Left ventricle myocardium superior (tissue), 1 donor: ENCODE results near the gene NLK. TPM values are rescaled to one million over a fixed set of nuclear protein-coding genes. Genes with fewer than 3 reads are reported as not detected.
A peak's percentile ranks its signal among the peaks of the same experiment; 100 is the strongest.
"Not testable (repeated sequence)": the region's sequence is repeated elsewhere in the genome, so short reads cannot be mapped to it uniquely, and the experiment has no call there.

Source experiments
- ATAC-seq: fragments of 200-7000 bp; cut with Tn5 transposase; one replicate; pipeline ENCODE4 v1.9.1; 2020; ENCODE audit warnings: mild to moderate bottlenecking, moderate library complexity
- DNase-seq: peaks from one replicate; pipeline ENCODE4 v3.0.0-alpha.2; 2020
- intact Hi-C: fragments of 100-400 bp; cut with micrococcal nuclease; formaldehyde crosslinking; loops from one replicate; pipeline ENCODE4 v1.11.0; 2022
- total RNA-seq: library from RNA; stranded (reverse); fragmentation: NEBNext Ultra II Directional; extraction: Animal tissue kit (Norgen Biotek cat#: 25700); gene quantifications from one replicate; pipeline ENCODE4 v1.2.1, GENCODE V29; 2021
- donor health status: DM: no; HTN: yes; CAD: no; lungs with severe emphysema.

The NLK gene
- total RNA-seq, 1 donor from 2014 or later, result 22.8 TPM

- ATAC-seq (no peak), DNase-seq (no peak)
- intact Hi-C loops, result no loop called here
Measured at GRCh38 chr17:28133562-28133970, 91.1 kb downstream of the NLK start.

DNA sequence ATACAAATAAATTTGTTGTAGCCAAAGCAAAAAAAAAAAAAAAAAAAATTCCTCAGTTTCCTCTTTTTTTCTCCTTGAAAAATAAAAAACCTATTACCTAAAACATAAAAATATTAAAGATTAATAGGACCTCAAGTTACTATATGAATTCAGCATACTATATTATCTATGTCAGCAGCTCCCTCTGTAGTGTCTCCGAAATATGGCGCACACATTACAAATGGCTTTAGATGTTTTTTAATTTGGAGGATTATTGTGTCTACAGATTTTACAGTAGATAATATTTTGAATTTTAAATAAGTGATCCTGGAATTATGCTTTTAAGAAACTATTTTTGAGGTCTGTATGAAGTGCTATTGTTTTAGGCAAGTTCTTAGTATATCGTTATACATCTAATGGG is 94.4 kb downstream of the NLK start:
- ATAC-seq, result no peak
- intact Hi-C loops, result no loop called here
- no peak for DNase-seq

DNA sequence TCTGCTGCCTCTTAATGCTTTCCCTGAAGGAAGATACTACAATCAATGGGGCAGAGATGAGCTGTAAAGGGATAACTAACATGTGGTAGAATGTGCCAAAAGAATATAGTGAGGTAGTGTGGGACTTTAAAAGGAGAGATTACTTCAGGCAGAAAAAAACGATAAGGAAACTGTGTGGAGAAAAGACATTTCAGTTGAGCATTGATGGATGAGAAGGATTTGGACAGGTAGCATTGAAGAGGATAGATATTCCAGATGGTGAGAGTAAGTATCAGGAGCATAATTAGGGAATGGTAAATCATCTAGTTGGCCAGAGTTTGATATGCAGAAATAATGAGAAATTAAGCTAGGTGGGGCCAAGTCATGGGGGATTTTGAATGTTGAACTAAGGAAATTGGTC is 97.3 kb downstream of the NLK start:
- DNase-seq (no peak), ATAC-seq (no peak)
- intact Hi-C loops, result no loop called here

GRCh38 chr17:28141313-28141712 is 98.8 kb downstream of the NLK start:
- intact Hi-C loops, result no loop called here
- DNase-seq, result no peak
- no peak for ATAC-seq

- intact Hi-C loops, result no loop called here
- ATAC-seq (no peak), DNase-seq (no peak)
Measured at GRCh38 chr17:28141773-28142172, 99.3 kb downstream of the NLK start.

DNA sequence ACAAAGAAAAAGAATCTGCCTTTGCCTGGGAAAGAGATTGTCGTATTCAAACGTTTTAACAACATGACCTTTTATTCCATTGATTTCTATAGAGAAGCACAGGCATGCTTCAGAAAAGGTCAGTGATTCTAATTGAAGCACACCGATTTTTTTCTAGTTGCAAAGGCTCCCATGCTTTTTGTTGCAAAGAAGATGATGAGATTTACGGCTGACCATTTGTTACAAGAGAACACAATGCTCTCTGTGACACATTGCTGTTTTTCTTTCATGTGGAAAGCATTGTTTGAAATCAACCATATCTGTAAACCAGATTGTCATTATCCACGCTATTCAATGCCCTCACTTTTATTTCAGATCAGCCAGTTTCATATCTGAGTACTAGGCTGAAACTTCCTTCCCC is 99.8 kb downstream of the NLK start:
- ATAC-seq (peak; percentile 34), DNase-seq (no peak)
- intact Hi-C loops, result no loop called here

GRCh38 chr17:28144019-28144418 is 101.5 kb downstream of the NLK start:
- ATAC-seq, result no peak
- DNase-seq, result no peak
- intact Hi-C loops, result no loop called here

DNA sequence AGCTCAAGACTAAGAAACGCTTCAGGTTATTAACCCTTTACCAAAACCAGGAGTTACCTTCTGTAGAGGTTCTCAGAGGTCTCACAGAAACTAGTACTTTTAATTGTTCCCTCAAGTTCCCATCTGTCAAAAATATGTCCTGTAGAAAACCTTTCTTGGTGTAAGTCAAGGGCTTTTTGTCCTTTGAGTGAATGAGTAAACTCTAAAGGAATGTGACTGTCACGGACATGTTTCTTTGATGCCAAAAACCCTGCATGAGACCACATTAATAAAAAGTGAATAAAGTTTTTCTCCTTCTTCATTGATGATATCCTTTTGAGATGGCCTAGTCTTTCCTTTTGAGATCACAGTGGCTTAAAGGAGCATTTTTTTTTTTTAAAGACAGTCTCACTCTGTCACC is 102.9 kb downstream of the NLK start:
- DNase-seq (no peak), ATAC-seq (no peak)
- intact Hi-C loops, result no loop called here

- DNase-seq, result no peak
- no peak for ATAC-seq
- intact Hi-C loops, result no loop called here
Measured at GRCh38 chr17:28147017-28147416, 104.5 kb downstream of the NLK start.

- intact Hi-C loops, result no loop called here
- no peak for ATAC-seq
- no peak for DNase-seq
Measured at GRCh38 chr17:28151001-28151400, 108.5 kb downstream of the NLK start.

GRCh38 chr17:28154214-28154613 is 111.7 kb downstream of the NLK start:
- intact Hi-C loops, result no loop called here
- no peak for DNase-seq
- ATAC-seq, result no peak

DNA sequence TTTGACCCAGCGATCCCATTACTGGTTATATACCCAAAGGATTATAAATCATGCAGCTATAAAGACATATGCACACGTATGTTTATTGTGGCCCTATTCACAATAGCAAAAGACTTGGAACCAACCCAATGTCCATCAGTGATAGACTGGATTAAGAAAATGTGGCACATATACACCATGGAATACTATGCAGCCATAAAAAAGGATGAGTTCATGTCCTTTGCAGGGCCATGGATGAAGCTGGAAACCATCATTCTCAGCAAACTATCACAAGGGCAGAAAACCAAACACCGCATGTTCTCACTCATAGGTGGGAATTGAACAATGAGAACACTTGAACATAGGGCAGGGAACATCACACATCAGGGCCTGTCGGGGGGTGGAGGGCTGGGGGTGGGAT is 112.9 kb downstream of the NLK start:
- ATAC-seq, intact Hi-C loops, DNase-seq: not testable (repeated sequence)

- intact Hi-C loops, result no loop called here
- DNase-seq (no peak), ATAC-seq (no peak)
Measured at GRCh38 chr17:28159004-28159403, 116.5 kb downstream of the NLK start.

GRCh38 chr17:28159924-28160323 is 117.4 kb downstream of the NLK start:
- DNase-seq (no peak), ATAC-seq (peak; percentile 70)
- intact Hi-C loops, result no loop called here

- no peak for ATAC-seq
- no peak for DNase-seq
- intact Hi-C loops, result no loop called here
Measured at GRCh38 chr17:28160610-28161009, 118.1 kb downstream of the NLK start.

- ATAC-seq (no peak), DNase-seq (no peak)
- intact Hi-C loops, result no loop called here
Measured at GRCh38 chr17:28161311-28161710, 118.8 kb downstream of the NLK start.

- DNase-seq (no peak), ATAC-seq (no peak)
- intact Hi-C loops, result no loop called here
Measured at GRCh38 chr17:28166478-28166877, 124.0 kb downstream of the NLK start.

DNA sequence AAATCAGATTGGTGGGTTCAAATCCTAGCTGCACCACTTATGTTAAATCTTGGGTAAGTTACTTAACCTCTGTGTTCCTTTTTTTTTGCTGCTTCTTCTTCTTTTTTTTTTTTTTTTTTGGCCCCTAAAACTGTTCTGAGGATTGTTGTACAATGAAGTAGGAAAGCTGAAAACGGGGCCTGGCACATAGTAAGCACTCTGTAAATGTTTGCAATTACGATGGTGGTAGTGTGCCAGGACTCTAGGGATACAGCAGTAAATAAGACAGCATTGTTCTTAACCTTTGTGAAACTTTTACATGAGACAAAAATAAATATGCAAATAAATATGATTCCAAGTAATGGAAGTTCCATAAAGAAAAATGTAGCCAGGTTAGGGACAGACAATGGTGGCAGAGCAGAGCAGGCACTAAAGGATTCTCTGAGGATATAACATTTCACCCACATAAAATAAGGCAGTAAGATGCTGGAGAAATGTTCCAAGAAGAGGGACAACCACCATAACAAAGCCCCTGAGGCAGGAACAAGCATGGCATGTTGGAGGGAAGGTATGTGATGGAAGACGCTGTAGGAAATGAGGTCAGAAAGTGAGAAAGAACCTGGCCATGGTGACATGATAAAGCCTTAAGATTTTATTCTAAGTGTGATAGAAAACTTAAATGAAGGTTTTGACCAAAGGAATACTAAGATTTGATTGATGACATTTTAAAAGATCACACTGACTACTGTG is 127.3 kb downstream of the NLK start:
- ATAC-seq (no peak), DNase-seq (no peak)
- intact Hi-C loops, result no loop called here

GRCh38 chr17:28170771-28171170 is 128.3 kb downstream of the NLK start:
- ATAC-seq, result no peak
- intact Hi-C loops, result no loop called here

GRCh38 chr17:28173031-28173561 is 130.6 kb downstream of the NLK start:
- DNase-seq (no peak), ATAC-seq (no peak)
- intact Hi-C loops, result no loop called here

More at GRCh38 chr17:28170771-28171170, 128.3 kb downstream of the NLK start:
- no peak for DNase-seq

DNA sequence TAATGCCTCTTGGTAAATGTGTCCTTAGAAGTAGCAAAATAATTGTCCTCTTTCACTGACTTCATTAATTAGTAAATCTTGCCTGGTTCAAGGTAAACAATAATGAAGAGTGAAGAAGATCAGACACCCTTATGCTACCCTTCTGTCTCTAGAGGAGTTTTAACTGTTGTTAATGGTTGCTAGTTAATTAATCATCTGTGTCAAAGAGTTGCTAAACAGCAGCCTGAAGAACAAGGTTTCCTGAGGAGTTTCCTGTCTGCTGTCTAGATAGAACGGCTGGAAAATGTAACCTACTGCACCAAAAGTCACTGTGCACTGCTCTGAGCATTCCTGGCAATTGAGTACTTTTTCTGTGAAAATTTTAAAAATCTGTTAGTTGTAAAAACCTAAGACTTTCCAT is 131.3 kb downstream of the NLK start:
- intact Hi-C loops, result no loop called here
- DNase-seq, result no peak
- no peak for ATAC-seq
